Epithelial cell of proximal tubule (primary cell): ENCODE results near the gene MROH7. TPM values are rescaled to one million over a fixed set of nuclear protein-coding genes. Genes with fewer than 3 reads are reported as not detected.

Experiments
- DNase-seq: peaks from one replicate; pipeline ENCODE4 v3.0.0-alpha.2; 2011; ENCODE audit warnings: low read depth
- H3K4me3 ChIP-seq: 2 replicates; pipeline ENCODE4 v1.5.1; 2011; ENCODE audit warnings: low read depth, mild to moderate bottlenecking, low read length
- CTCF ChIP-seq: conservative IDR thresholded peaks from 2 replicates; pipeline ENCODE4 v1.5.1; 2012; ENCODE audit warnings: low read depth, mild to moderate bottlenecking, low read length
- total RNA-seq: library from RNA; depleted of rRNA; stranded (reverse); fragments of >200 nt; gene quantifications from 2 replicates; pipeline ENCODE4 v1.2.3, GENCODE V29; 2015

MROH7 gene
- total RNA-seq, 1 donor from 2014 or later: not detected

- no peak for TF ChIP-seq CTCF
- no peak overlapping the region for H3K4me3 ChIP-seq
- DNase-seq: no peak
Observed at GRCh38 chr1:54728027-54728426, 86.4 kb downstream of the MROH7 start.

- no peak overlapping the region for H3K4me3 ChIP-seq
- DNase-seq: no peak
- TF ChIP-seq CTCF: no peak
Observed at GRCh38 chr1:54736685-54737084, 95.1 kb downstream of the MROH7 start.

- TF ChIP-seq CTCF: no peak
- DNase-seq: no peak
- H3K4me3 ChIP-seq: no peak overlapping the region
Observed at GRCh38 chr1:54738244-54738643, 96.7 kb downstream of the MROH7 start.

GRCh38 chr1:54741531-54741930, 99.9 kb downstream of the MROH7 start:
- DNase-seq: no peak
- no peak for TF ChIP-seq CTCF
- no peak overlapping the region for H3K4me3 ChIP-seq

- H3K4me3 ChIP-seq: no peak overlapping the region
- no peak for DNase-seq
- TF ChIP-seq CTCF: no peak
Observed at GRCh38 chr1:54742282-54742681, 100.7 kb downstream of the MROH7 start.

GRCh38 chr1:54743416-54744226, 102.0 kb downstream of the MROH7 start:
- TF ChIP-seq CTCF: no peak
- DNase-seq: no peak
- no peak overlapping the region for H3K4me3 ChIP-seq

GRCh38 chr1:54744696-54745095, 103.1 kb downstream of the MROH7 start:
- TF ChIP-seq CTCF: no peak
- H3K4me3 ChIP-seq: no peak overlapping the region
- no peak for DNase-seq
